ENCODE measurements around the gene SLC6A6.

SLC6A6 gene

DNA sequence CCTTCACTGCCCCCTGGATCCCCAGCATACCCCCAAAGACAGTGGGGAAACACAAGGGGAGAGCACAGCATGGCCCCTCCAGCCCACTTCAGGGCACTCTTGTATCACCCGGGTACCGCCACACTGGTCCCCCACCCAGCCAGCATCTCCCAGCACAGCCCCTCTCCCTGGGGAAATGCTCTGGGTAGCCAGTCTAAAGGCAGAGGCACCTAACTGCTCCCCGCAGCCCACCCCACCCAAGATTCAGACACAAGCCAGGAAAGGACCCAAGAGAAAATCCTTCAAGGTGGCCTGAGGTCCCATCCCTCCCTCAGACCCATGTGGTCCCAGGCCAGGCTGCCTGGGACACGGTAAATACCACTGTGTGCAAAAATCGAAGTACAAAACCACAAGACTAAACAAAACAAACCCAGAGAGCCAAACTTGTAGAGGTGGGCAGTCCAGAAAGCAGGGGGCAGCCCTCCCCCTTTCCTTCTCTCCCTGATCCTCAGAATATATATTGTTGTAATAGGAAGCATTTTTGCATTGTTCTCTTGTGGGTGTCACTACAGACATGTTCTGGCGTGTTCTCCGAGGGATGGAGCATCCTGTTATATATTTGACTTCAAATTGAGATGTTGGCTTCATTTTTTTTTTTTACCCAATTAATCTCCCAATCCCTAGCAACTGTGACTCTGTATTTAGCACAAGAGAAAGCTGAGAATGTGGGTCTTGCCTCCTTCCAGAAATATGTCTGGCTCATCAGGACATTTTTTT lies 86.1 kb downstream of the SLC6A6 start:
- DNase-seq = no peak
- H3K27me3 ChIP-seq (replicated peaks; ENCODE audit: insufficient read depth, low read length) = no peaks in the 10 kb centered on the region
- no peaks in the 10 kb centered on the region for H3K79me2 ChIP-seq (ENCODE audit: low read length)
- no peak overlapping the region for H3K4me3 ChIP-seq (ENCODE audit: low read length)
- peaks cover 16% of the 10 kb centered on the region for H3K4me1 ChIP-seq (ENCODE audit: low read length)
- no peaks in the 10 kb centered on the region for H3K36me3 ChIP-seq (replicated peaks; ENCODE audit: insufficient read depth, low read length)
- no peak overlapping the region for H3K4me2 ChIP-seq (ENCODE audit: low read depth, low read length)
- H4K20me1 ChIP-seq (ENCODE audit: insufficient read depth, low read length) = no peaks in the 10 kb centered on the region
- H3K9me3 ChIP-seq (replicated peaks; ENCODE audit: insufficient read depth, low read length) = no peaks in the 10 kb centered on the region
- H3F3A ChIP-seq (ENCODE audit: insufficient read depth, low read length) = no peaks in the 10 kb centered on the region
- H3K27ac ChIP-seq (ENCODE audit: low read length) = no peak overlapping the region
- H3K9me2 ChIP-seq (replicated peaks; ENCODE audit: insufficient read depth, low read length) = no peaks in the 10 kb centered on the region
- TF ChIP-seq, protein P1, sequence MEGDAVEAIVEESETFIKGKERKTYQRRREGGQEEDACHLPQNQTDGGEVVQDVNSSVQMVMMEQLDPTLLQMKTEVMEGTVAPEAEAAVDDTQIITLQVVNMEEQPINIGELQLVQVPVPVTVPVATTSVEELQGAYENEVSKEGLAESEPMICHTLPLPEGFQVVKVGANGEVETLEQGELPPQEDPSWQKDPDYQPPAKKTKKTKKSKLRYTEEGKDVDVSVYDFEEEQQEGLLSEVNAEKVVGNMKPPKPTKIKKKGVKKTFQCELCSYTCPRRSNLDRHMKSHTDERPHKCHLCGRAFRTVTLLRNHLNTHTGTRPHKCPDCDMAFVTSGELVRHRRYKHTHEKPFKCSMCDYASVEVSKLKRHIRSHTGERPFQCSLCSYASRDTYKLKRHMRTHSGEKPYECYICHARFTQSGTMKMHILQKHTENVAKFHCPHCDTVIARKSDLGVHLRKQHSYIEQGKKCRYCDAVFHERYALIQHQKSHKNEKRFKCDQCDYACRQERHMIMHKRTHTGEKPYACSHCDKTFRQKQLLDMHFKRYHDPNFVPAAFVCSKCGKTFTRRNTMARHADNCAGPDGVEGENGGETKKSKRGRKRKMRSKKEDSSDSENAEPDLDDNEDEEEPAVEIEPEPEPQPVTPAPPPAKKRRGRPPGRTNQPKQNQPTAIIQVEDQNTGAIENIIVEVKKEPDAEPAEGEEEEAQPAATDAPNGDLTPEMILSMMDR (IDR thresholded peaks at IDR 0.05; ENCODE audit: low read length) = no peak
- TF ChIP-seq EZH2 (optimal IDR thresholded peaks at IDR 0.05; ENCODE audit: low read depth, low read length) = no peak
- no peak overlapping the region for H2AFZ ChIP-seq (ENCODE audit: low read length)
- H3K9ac ChIP-seq (ENCODE audit: low read length) = no peak overlapping the region

DNA sequence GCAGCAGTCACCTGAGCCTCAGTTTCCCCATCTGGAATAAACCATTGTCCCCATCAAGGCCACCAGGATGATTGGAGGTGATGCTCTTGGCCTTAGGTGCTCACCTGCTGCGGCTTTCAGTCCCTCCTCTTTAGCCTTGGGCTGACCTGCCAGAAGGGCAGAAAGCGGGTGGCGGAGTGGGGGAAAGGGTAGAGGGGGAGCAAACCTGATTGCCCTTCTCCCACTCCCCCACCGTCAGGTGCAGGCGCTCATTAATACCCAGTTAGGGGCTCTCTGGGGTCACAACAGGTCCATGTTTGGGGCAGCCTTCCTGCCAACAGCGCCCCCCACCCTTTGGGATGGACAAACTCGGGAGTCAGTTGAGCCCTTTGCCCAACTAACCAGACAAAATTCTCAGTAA lies 87.2 kb downstream of the SLC6A6 start:
- Histone ChIP-seq H3K79me2 (ENCODE audit: low read length) (no peaks in the 10 kb centered on the region), H3K9me3 (replicated peaks; ENCODE audit: insufficient read depth, low read length) (no peaks in the 10 kb centered on the region), H3K36me3 (replicated peaks; ENCODE audit: insufficient read depth, low read length) (no peaks in the 10 kb centered on the region), H3K4me2 (ENCODE audit: low read depth, low read length) (no peak overlapping the region), H3K27ac (ENCODE audit: low read length) (no peak overlapping the region), H4K20me1 (ENCODE audit: insufficient read depth, low read length) (no peaks in the 10 kb centered on the region), H3F3A (ENCODE audit: insufficient read depth, low read length) (no peaks in the 10 kb centered on the region), H3K27me3 (replicated peaks; ENCODE audit: insufficient read depth, low read length) (no peaks in the 10 kb centered on the region), H2AFZ (ENCODE audit: low read length) (no peak overlapping the region), H3K9me2 (replicated peaks; ENCODE audit: insufficient read depth, low read length) (no peaks in the 10 kb centered on the region), H3K4me1 (ENCODE audit: low read length) (peaks cover 16% of the 10 kb centered on the region), H3K9ac (ENCODE audit: low read length) (no peak overlapping the region), H3K4me3 (ENCODE audit: low read length) (no peak overlapping the region)
- TF ChIP-seq EZH2phosphoT487 (IDR thresholded peaks at IDR 0.05; ENCODE audit: low read length) (no peak), EZH2 (optimal IDR thresholded peaks at IDR 0.05; ENCODE audit: low read depth, low read length) (no peak)
- TF ChIP-seq, protein P1 (IDR thresholded peaks at IDR 0.05; ENCODE audit: low read length) = no peak
- DNase-seq = no peak

DNA sequence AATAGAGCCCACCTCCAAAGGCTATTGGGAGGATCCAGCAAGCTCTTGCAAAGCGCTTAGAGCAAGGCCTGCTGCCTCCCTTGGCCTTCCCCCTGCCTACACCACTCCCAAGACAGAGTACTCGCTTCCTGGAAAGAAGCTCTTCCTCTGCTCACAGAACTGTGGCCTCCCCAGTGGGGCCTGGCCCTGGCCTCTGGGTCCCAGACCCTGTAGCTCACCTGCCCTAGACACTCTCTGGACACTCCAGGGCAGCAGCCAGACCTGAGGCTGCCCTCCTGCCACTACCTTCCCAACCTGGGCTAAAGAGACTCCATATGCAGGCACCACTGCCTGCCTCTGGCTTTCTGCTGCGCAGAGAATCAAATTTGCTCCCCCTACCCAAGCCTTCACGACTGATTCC lies 87.8 kb downstream of the SLC6A6 start:
- no peaks in the 10 kb centered on the region for H3K36me3 ChIP-seq (replicated peaks; ENCODE audit: insufficient read depth, low read length)
- H3K9ac ChIP-seq (ENCODE audit: low read length) = no peak overlapping the region
- H3F3A ChIP-seq (ENCODE audit: insufficient read depth, low read length) = no peaks in the 10 kb centered on the region
- no peak overlapping the region for H3K4me2 ChIP-seq (ENCODE audit: low read depth, low read length)
- H3K27ac ChIP-seq (ENCODE audit: low read length) = no peak overlapping the region
- H3K4me3 ChIP-seq (ENCODE audit: low read length) = no peak overlapping the region
- no peak for TF ChIP-seq EZH2 (optimal IDR thresholded peaks at IDR 0.05; ENCODE audit: low read depth, low read length)
- TF ChIP-seq, protein P1 (IDR thresholded peaks at IDR 0.05; ENCODE audit: low read length) = no peak
- TF ChIP-seq EZH2phosphoT487 (IDR thresholded peaks at IDR 0.05; ENCODE audit: low read length) = no peak
- H3K9me3 ChIP-seq (replicated peaks; ENCODE audit: insufficient read depth, low read length) = no peaks in the 10 kb centered on the region
- DNase-seq = no peak
- H3K79me2 ChIP-seq (ENCODE audit: low read length) = no peaks in the 10 kb centered on the region
- no peaks in the 10 kb centered on the region for H3K9me2 ChIP-seq (replicated peaks; ENCODE audit: insufficient read depth, low read length)
- no peaks in the 10 kb centered on the region for H4K20me1 ChIP-seq (ENCODE audit: insufficient read depth, low read length)
- peaks cover 16% of the 10 kb centered on the region for H3K4me1 ChIP-seq (ENCODE audit: low read length)
- no peak overlapping the region for H2AFZ ChIP-seq (ENCODE audit: low read length)
- no peaks in the 10 kb centered on the region for H3K27me3 ChIP-seq (replicated peaks; ENCODE audit: insufficient read depth, low read length)
